Adrenal gland (tissue), 12 donors: ENCODE results near the gene SULT1B1. TPM values are rescaled to one million over a fixed set of nuclear protein-coding genes. Genes with fewer than 3 reads are reported as not detected.

Experiments used
- DNase-seq, 7 donors: peaks; one replicate each; pipeline ENCODE4 v3.0.0-alpha.2; 2019 to 2020
- H3K27ac ChIP-seq, 5 donors: fragments of 200-600 bp; sonication (generic) in 4 of 5; 1 replicate in 3 of 5; 2 replicates in 2 of 5; pipeline versions ENCODE4 v1.5.1 to v1.8.0; 2016 to 2020; ENCODE audit warnings: mild to moderate bottlenecking in 1 of 5
- H3K27me3 ChIP-seq: fragments of 200-600 bp; 2 replicates; pipeline ENCODE4 v1.8.0; 2021
- H3K36me3 ChIP-seq, 2 donors: fragments of 200-600 bp; replicated peaks in 1 of 2; 1 replicate in 1 of 2; 2 replicates in 1 of 2; pipeline versions ENCODE4 v1.5.1 to v1.8.0; 2018 to 2022
- H3K4me1 ChIP-seq, 2 donors: fragments of 200-600 bp; replicated peaks in 1 of 2; 1 replicate in 1 of 2; 2 replicates in 1 of 2; pipeline versions ENCODE4 v1.5.1 to v1.8.0; 2018 to 2021
- H3K4me3 ChIP-seq, 4 donors: fragments of 200-600 bp; sonication (generic) in 3 of 4; one replicate each; pipeline ENCODE4 v1.5.1; 2016 to 2018
- H3K9me3 ChIP-seq, 3 donors: fragments of 200-600 bp; sonication (generic) in 1 of 3; replicated peaks in 1 of 3; 1 replicate in 2 of 3; 2 replicates in 1 of 3; pipeline versions ENCODE4 v1.5.1 to v1.8.0; 2016 to 2021
- POLR2A ChIP-seq, 2 donors: fragments of 450-650 bp; IDR thresholded peaks; one replicate each; pipeline ENCODE4 v1.6.1; 2017; ENCODE audit warnings: antibody characterized with exemption in 2 of 2, mild to moderate bottlenecking in 2 of 2, moderate library complexity in 1 of 2
- WGBS, 4 donors: extraction: QIAGEN DNeasy Blood & Tissue Kit in 2 of 4; methylation state at CpG; one replicate each; pipeline versions ENCODE4 v1.1.5 to v1.1.7; 2013 to 2017; 5-methylcytosine and 5-hydroxymethylcytosine counted together
- intact Hi-C, 2 donors: fragments of 100-400 bp; cut with DNase I; formaldehyde crosslinking; loops; one replicate each; pipeline versions ENCODE4 v1.14.1 to v1.15.0; 2022 to 2023
- polyA plus RNA-seq, 3 donors: library from polyadenylated mRNA; stranded (reverse); fragments of 200-250 nt in 2 of 3; fragments of 350-450 nt in 1 of 3; fragmentation: Illumina TruSeq in 1 of 3; extraction: RNeasy Lipid Tissue Mini Kit (QIAGEN cat#74804) in 1 of 3; gene quantifications; one replicate each; pipeline ENCODE4 v1.2.3, GENCODE V29; 2013 to 2014
- total RNA-seq, 9 donors: library from RNA; depleted of rRNA in 4 of 9; stranded (reverse); fragments of >200 nt in 4 of 9; fragments of 120-200 nt in 1 of 9; fragmentation: NEBNext Ultra II Directional in 1 of 9; extraction: Animal tissue kit (Norgen Biotek cat#: 25700) in 1 of 9; gene quantifications; one replicate each; pipeline versions ENCODE4 v1.1.0 to v1.2.4, GENCODE V29; 2013 to 2023
- TF ChIP-seq, protein P1 (sequence below), 6 experiments: fragments of 450-650 bp in 4 of 6; fragments of 200-600 bp in 2 of 6; sonication (generic) in 1 of 6; IDR thresholded peaks; 1 replicate in 5 of 6; 2 replicates in 1 of 6; pipeline versions ENCODE4 v1.5.1 to v1.8.0; 2016 to 2021; ENCODE audit warnings: antibody characterized with exemption in 6 of 6, mild to moderate bottlenecking in 2 of 6, moderate library complexity in 1 of 6
- donor health status: healthy with polysubstance abuse.
- donor health status: Bipolar disorder and iron deficiency.
- donor health status: DM: yes; HTN: yes; CAD: no.
- donor health status: DM: no; HTN: no; CAD: no.
- donor health status: DM: no; HTN: no; CAD: no.
- donor health status: DM: yes; HTN: yes; CAD: no.

Gene SULT1B1
- total and polyA plus RNA-seq, 12 donors, result 0.18 to 2.0 (median 0.38) TPM

DNA sequence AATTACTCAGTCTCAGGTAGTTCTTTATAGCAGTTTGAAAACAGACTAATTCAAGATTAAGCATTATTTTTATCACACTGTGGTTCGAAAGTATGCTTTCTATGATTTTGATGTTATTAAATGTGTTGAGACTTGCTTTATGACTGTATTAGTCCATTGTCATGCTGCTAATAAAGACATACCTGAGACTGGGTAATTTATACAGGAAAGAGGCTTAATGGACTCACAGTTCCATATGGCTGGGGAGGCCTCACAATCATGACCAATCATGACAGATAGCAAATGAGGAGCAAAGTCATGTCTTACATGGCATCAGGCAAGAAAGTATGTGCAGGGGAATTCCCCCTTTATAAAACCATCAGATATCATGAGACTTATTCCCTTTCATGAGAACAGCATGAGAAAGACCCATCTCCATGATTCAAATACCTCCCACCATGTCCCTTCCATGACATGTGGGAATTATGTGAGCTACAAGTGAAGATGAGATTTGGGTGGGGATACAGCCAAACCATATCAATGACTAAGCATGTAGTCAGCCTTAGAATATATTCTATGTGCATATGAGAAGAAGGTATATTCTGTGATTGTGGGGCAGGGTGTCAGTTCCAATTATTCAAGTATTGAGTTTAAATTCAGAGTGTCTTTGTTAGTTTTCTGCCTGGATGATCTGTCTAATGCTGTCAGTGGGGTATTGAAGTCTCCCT, 62.7 kb downstream of the SULT1B1 start:
- 70 to 83% (median 74%) methylated on average over 1 of the region's 1 CpG for WGBS, 4 donors
- DNase-seq, result no peak
- Histone ChIP-seq H3K9me3 (no peaks in the 10 kb centered on the region), H3K27ac (no peak overlapping the region), H3K4me3 (no peak overlapping the region), H3K27me3 (no peaks in the 10 kb centered on the region), H3K36me3 (no peaks in the 10 kb centered on the region), H3K4me1 (no peaks in the 10 kb centered on the region)
- TF ChIP-seq, protein P1, sequence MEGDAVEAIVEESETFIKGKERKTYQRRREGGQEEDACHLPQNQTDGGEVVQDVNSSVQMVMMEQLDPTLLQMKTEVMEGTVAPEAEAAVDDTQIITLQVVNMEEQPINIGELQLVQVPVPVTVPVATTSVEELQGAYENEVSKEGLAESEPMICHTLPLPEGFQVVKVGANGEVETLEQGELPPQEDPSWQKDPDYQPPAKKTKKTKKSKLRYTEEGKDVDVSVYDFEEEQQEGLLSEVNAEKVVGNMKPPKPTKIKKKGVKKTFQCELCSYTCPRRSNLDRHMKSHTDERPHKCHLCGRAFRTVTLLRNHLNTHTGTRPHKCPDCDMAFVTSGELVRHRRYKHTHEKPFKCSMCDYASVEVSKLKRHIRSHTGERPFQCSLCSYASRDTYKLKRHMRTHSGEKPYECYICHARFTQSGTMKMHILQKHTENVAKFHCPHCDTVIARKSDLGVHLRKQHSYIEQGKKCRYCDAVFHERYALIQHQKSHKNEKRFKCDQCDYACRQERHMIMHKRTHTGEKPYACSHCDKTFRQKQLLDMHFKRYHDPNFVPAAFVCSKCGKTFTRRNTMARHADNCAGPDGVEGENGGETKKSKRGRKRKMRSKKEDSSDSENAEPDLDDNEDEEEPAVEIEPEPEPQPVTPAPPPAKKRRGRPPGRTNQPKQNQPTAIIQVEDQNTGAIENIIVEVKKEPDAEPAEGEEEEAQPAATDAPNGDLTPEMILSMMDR (IDR thresholded peaks at IDR 0.05), result no peak
- no peak for TF ChIP-seq POLR2A (IDR thresholded peaks at IDR 0.05)
- intact Hi-C loops, result no loop called here

DNA sequence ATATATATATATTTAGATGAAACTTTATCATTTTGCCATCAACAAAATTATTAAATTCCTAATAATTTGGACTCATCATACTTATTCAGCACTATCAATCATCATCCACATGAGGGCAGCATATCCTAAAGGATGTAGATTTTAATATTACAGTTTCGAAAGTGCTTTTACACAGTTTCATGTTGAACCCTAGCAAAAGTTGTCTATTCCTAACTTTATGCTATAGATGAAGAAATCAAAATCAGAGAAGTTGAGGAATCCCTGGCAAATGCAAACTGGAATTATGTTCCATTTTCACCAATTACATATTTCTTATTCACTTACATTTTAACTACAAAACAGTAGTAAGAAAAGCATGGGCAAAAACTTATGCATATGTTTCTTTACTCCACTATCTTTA, 70.8 kb downstream of the SULT1B1 start:
- peaks cover 0 to 3% of the 10 kb centered on the region in 2 donors for H3K4me1 ChIP-seq
- no peaks in the 10 kb centered on the region for H3K9me3 ChIP-seq
- no peaks in the 10 kb centered on the region for H3K27me3 ChIP-seq
- DNase-seq, result peak in 1 of 7 donors; percentile 4
- no peak overlapping the region for H3K4me3 ChIP-seq
- H3K36me3 ChIP-seq, result no peaks in the 10 kb centered on the region
- 0 to 8% (median 3%) methylated on average over 1 of the region's 1 CpG for WGBS, 4 donors
- no peak overlapping the region for H3K27ac ChIP-seq
- TF ChIP-seq POLR2A (IDR thresholded peaks at IDR 0.05), result no peak
- TF ChIP-seq, protein P1 (IDR thresholded peaks at IDR 0.05), result peak; percentile 42 to 78 (median 64)
- intact Hi-C loops, result loop anchor here (5.0 kb wide), 1 partner anchor 193 kb away; no protein-coding TSS in a partner anchor

DNA sequence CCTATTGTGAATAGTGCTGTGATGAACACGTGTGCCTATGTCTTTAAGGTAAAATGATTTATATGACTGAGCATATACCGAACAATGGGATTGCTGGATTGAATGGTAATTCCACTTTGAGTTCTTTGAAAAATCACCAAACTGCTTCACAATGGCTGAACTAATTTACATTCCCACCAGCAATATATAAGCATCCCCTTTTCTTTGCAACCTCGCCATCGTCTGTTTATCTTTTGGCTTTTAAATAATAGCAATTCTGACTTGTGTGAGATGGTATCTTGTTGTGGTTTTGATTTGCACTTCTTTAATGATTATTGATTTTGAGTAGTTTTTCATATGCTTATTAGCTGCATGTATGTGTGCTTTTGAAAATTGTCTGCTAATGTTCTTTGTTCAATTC, 75.6 kb downstream of the SULT1B1 start:
- H3K9me3 ChIP-seq, result peaks cover 0 to 3% (median 0%) of the 10 kb centered on the region in 3 donors
- intact Hi-C loops, result loop anchor here (5.0 kb wide), 1 partner anchor 197 kb away; no protein-coding TSS in a partner anchor
- TF ChIP-seq POLR2A (IDR thresholded peaks at IDR 0.05), result no peak
- 61 to 73% (median 65%) methylated on average over 4 of the region's 4 CpGs for whole genome bisulfite sequencing, 4 donors
- no peak for DNase-seq
- H3K4me1 ChIP-seq, result peaks cover 0 to 2% of the 10 kb centered on the region in 2 donors
- H3K27ac ChIP-seq, result no peak overlapping the region
- H3K4me3 ChIP-seq, result no peak overlapping the region
- no peaks in the 10 kb centered on the region for H3K27me3 ChIP-seq
- no peaks in the 10 kb centered on the region for H3K36me3 ChIP-seq

Other genes with a start within 250 kb of the SULT1B1 start
- gene UGT2A2, start 121.0 kb downstream of the SULT1B1 start, total RNA-seq, result not detected
- not detected for gene UGT2A2, start 121.0 kb downstream of the SULT1B1 start, polyA plus RNA-seq
- under 1 TPM in 1 of 9 donors, not detected in 8; 0.11 TPM for gene UGT2A1, start 107.4 kb downstream of the SULT1B1 start, total RNA-seq
- gene UGT2A1, start 107.4 kb downstream of the SULT1B1 start, polyA plus RNA-seq, result not detected
- 10 to 100 TPM in 6 of 9 donors, 1 to 10 TPM in 3; 8.0 to 52.9 (median 16.0) TPM for gene SULT1E1, start 99.5 kb upstream of the SULT1B1 start, total RNA-seq
- 10 to 100 TPM; 14.5 to 33.0 (median 24.1) TPM for gene SULT1E1, start 99.5 kb upstream of the SULT1B1 start, polyA plus RNA-seq
- gene CSN1S1, start 170.4 kb upstream of the SULT1B1 start, total RNA-seq, result not detected
- gene CSN1S1, start 170.4 kb upstream of the SULT1B1 start, polyA plus RNA-seq, result under 1 TPM in 1 of 3 donors, not detected in 2; 0.17 TPM
- not detected for gene CSN2, start 205.1 kb upstream of the SULT1B1 start, total RNA-seq
- gene CSN2, start 205.1 kb upstream of the SULT1B1 start, polyA plus RNA-seq, result not detected
- not detected for gene STATH, start 235.3 kb upstream of the SULT1B1 start, total RNA-seq
- gene STATH, start 235.3 kb upstream of the SULT1B1 start, polyA plus RNA-seq, result not detected